Panc1 (cell line): ENCODE measurements around the gene DEFB132.
"Not testable (repeated sequence)": the region's sequence is repeated elsewhere in the genome, so short reads cannot be mapped to it uniquely, and the experiment has no call there.

Source experiments
- POLR2AphosphoS5 ChIP-seq: IDR thresholded peaks from 2 replicates; pipeline ENCODE4 v1.6.1; 2012; ENCODE audit warnings: mild to moderate bottlenecking, low read depth, low read length, moderate library complexity
- TCF7L2 ChIP-seq: IDR thresholded peaks from 2 replicates; pipeline ENCODE4 v1.6.1; 2011; ENCODE audit warnings: mild to moderate bottlenecking, low read depth, low read length, inconsistent platforms
- TF ChIP-seq, protein P1 (sequence below): fragments of 450-650 bp; IDR thresholded peaks from 2 replicates; pipeline ENCODE4 v1.5.1; 2017; ENCODE audit warnings: mild to moderate bottlenecking

DNA sequence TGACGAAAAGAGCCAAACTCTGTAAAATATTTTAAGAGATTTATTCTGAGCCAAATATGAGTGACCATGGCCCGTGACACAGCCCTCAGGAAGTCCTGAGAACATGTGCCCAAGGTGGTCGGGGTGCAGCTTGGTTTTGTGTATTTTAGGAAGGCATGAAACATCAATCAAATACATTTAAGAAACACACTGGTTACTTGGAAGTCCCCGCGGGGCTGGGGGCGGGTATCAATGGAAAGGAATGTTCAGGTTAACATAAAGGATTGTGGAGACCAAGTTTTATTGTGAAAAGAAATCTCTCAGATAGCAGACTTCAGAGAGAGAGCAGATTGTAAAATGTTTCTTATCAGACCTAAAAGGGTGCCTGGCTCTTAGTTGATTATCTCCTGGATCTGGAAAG, 4.1 kb upstream of the DEFB132 start:
- TF ChIP-seq, protein P1, sequence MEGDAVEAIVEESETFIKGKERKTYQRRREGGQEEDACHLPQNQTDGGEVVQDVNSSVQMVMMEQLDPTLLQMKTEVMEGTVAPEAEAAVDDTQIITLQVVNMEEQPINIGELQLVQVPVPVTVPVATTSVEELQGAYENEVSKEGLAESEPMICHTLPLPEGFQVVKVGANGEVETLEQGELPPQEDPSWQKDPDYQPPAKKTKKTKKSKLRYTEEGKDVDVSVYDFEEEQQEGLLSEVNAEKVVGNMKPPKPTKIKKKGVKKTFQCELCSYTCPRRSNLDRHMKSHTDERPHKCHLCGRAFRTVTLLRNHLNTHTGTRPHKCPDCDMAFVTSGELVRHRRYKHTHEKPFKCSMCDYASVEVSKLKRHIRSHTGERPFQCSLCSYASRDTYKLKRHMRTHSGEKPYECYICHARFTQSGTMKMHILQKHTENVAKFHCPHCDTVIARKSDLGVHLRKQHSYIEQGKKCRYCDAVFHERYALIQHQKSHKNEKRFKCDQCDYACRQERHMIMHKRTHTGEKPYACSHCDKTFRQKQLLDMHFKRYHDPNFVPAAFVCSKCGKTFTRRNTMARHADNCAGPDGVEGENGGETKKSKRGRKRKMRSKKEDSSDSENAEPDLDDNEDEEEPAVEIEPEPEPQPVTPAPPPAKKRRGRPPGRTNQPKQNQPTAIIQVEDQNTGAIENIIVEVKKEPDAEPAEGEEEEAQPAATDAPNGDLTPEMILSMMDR = not testable (repeated sequence)
- not testable (repeated sequence) for TF ChIP-seq TCF7L2, POLR2AphosphoS5
